GM18861 (cell line): ENCODE measurements around the gene ZC3H12C.
"Not testable (repeated sequence)": the region's sequence is repeated elsewhere in the genome, so short reads cannot be mapped to it uniquely, and the experiment has no call there.

Experiments
- ATAC-seq: cut with Tn5 transposase; IDR thresholded peaks from one replicate; pipeline ENCODE4 v1.9.1; 2021; ENCODE audit not compliant: unreplicated experiment

Gene ZC3H12C

DNA sequence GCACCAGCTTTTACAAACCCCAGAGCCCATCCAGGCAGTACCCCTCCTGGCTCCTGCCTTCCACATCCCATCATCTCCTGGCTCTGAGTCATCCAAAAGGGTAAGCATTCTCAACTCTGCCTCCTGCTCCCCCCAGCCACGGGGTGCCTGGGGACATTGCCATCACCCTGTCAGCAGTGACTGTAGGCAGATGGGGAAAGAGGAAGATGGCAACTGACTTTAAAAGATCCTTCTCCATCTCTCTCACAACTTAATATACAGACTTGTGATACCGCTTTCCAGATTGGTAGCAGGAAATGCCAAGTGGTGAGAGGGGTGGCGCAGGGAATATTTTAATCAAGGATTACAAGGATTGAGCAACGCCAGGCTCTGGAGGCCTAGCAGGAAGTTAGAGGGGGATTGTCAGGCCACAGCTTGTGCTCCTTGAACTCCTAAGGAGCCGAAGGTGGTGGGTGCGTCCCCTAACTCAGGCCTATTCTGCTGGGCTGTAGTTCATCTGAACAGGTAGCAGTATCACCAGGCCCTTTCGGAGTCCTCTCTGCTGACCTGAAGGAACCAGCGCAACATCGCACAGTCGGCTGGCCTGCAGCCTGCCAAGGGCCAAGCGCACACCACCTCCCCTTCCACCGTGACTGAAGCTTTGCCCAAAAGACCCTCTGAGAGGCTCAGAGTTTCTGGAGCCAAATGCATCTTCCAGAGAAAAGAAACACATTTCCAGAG is 83.3 kb downstream of the ZC3H12C start:
- no peak for ATAC-seq

DNA sequence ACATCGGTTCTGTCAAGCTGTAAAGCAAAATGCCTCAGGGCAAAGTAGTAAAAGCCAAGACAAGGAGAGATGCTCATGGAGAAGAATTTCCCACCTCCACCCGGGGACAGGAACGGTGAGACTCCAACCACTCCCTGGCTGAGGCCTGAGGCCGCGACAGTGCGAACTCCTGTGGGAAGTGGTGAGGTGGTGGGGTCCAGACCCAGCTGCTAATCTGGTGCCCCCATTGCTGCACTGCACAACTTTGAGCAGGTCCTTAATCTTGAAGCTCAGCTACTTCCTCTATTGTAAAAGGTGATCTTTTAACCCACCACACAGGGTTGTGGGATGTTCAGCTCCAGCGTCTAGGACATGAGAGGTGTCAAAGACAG is 83.9 kb downstream of the ZC3H12C start:
- ATAC-seq: no peak

DNA sequence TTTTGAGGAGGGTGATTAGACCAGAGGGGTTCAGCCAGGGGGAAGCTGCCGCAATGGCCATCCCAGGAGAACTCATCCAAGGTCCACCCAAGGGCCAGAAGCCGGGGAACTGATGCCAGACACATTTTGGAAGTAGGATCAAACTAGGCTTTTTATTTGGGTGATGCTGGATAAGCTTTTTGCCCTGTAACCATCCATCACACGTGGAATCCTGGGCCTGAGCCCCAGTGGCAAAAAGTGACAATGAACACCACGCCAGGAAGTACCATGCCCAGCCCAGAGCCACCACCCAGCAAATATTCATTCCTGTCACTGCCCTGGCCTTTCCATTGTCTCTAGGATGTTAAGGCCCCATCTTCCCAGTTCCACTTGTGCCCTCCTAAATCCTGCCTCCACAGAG is 85.9 kb downstream of the ZC3H12C start:
- no peak for ATAC-seq

DNA sequence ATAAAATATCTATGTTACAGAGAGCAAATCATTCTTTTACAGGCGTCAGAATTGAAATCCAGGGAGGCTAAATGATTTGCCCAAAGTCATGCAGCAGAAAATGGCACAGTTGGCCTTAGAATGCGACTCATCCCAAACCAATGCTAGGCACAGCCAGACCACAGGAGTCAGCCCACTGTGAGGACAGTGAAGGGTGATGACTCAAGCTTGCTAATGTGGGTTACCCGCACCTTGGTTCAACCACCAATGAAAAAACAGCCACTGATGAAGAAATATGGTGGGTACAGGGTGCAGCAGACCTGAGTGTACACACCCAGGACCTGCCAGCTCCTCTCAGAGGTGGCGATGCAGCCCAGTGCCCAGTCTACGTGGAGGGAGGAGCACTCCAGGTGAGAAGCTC is 89.7 kb downstream of the ZC3H12C start:
- ATAC-seq: no peak

- no peak for ATAC-seq
Measured at GRCh38 chr11:110184456-110184855, 91.3 kb downstream of the ZC3H12C start.

DNA sequence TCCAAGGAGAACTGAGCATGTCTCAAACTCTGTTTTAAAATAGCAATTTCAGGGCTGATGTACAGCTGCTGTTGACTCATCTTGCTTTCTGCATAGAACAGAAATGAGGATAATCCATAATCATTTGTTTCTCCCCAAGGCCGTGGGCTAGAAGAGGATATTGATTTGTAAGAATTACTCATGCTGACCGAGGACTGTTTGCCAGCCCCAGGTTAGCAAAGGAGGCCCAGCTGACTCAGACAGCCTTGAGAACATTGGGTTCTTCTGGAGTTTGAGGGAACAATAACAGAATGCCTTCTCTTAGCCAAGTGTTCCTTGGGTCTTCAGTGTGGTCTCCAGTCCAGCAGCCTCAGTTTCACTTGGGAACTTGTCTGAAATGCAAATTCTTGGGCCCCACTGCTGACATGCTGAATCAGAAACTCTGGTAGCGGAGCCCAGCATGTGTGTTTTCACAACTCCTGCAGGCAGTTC is 92.0 kb downstream of the ZC3H12C start:
- no peak for ATAC-seq

DNA sequence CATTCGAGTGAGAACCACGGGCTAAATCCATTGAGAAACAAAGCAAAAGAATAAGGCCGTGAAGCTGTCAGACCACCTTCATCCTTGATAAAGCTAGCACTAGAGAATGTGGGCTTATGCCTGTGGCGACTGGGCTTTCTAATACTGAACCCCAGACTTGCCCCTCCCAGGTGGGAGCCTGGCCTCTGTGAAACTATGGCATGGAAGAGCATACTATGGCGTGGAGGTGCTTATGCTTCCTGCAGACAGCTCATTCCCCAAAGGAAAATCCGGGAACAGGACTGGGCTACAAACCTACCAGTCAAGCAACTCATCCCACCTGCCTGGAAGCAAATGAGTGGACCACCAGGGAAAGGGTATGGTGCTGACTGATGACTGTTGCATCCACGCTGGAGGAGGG is 92.4 kb downstream of the ZC3H12C start:
- ATAC-seq: no peak

GRCh38 chr11:110186456-110186855 is 93.3 kb downstream of the ZC3H12C start:
- no peak for ATAC-seq

GRCh38 chr11:110186867-110187266 is 93.7 kb downstream of the ZC3H12C start:
- ATAC-seq: no peak

GRCh38 chr11:110187731-110188130 is 94.5 kb downstream of the ZC3H12C start:
- no peak for ATAC-seq

- no peak for ATAC-seq
Measured at GRCh38 chr11:110190885-110191284, 97.7 kb downstream of the ZC3H12C start.

- ATAC-seq: peak; percentile 82
Measured at GRCh38 chr11:110192604-110193282, 99.6 kb downstream of the ZC3H12C start.

- not testable (repeated sequence) for ATAC-seq
Measured at GRCh38 chr11:110194211-110194766, 101.1 kb downstream of the ZC3H12C start.

DNA sequence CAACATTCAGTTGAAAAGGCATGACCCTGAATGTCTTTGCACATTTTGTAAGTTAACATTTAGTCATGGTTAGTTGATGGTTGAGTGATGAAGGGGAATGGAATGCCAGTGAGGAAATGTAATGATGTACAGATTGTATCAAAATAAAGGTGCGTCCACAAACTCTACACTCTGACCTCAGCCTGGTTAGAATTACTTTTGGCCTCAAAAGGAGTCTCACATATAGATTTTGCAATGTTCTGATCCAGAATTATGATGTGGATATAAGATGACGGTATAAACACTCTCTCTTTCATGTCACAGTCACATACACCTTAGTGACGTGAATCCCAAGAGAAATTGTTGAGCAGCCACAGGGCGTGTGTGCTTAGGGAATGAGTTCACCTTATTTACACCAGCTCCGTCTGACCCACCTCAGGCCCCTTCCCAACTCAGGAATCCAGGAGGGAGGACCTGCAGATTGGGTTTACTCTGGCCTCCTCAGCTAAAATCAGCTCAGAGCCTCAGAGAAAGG is 103.1 kb downstream of the ZC3H12C start:
- ATAC-seq: no peak

- ATAC-seq: no peak
Measured at GRCh38 chr11:110196884-110197420, 103.8 kb downstream of the ZC3H12C start.

GRCh38 chr11:110198031-110198729 is 105.0 kb downstream of the ZC3H12C start:
- no peak for ATAC-seq

DNA sequence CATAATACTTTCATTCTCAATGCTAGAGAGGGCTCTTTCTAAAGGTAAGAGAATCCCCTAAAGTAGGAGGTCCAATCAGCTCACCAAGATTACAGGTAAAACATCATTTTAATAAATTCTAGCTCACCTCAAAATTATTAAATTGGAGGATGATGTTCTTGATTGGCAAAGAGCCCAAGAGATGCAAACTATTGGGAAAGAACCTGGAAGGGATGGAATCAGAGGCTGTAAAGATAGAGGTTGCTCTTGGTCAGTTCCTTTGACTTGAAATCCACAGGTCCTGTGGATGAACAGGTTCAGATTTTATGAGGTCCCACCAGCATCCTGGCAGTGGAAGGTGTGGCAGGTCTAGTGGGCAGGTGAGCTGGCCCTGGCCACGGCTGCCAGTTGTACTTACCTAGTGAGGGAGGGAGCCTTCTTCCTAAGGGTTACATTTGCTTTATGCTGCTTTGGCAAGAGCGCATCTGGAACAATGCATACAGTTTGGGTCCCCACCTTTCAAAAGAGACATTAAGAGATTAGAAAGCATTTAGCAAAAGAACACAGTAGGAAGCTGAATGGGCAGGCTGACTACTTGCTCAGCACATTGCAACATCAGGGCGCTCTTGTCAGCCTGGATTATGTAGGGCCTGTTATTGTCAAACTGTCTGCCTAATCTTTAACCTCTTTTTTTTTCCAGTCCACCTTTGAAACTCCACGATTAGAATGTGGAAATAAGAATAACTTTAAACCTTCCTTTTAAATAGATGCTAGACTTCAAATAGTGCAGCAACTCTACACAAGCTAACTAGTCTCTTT is 106.2 kb downstream of the ZC3H12C start:
- ATAC-seq: no peak

GRCh38 chr11:110200241-110200640 is 107.0 kb downstream of the ZC3H12C start:
- no peak for ATAC-seq

DNA sequence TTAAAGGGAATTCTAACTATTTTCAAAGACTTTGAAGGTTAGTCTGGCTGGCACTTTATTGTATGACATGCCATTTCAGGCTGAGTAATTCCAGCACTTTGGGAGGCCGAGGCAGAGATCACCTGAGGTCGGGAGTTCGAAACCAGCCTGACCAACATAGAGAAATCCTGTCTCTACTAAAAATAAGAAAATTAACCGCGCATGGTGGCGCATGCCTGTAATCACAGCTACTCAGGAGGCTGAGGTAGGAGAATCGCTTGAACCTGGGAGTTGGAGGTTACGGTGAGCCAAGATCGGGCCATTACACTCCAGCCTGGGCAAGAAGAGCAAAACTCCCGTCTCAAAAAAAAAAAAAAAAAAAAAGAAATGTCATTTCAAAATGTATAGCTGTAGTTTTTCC is 107.6 kb downstream of the ZC3H12C start:
- no peak for ATAC-seq

- no peak for ATAC-seq
Measured at GRCh38 chr11:110207123-110207522, 113.9 kb downstream of the ZC3H12C start.
